ENCODE results near the gene CNTN4. TPM values are rescaled to one million over a fixed set of nuclear protein-coding genes. Genes with fewer than 3 reads are reported as not detected.

CNTN4 gene
- total RNA-seq, 1 experiment from 2014 or later: not detected

DNA sequence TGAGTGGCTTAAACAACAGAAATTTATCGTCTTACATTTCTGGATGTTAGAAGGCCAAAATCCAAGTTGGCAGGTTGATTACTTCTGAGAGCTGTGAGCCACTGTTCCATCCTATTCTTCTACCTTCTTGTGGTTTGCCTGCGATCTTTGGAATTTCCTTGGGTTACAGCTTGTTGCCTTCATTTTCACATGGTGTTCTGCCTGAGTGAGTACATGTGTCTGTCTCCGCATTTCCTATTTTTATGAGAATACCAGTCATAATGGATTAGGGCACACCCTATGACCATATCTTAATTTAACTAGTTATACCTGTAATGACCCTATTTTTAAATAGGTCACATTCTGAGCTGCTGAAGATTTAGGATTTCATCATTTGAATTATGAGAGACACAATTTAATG, 294.3 kb downstream of the CNTN4 start:
- DNase-seq (ENCODE audit: low read depth): no peak

DNA sequence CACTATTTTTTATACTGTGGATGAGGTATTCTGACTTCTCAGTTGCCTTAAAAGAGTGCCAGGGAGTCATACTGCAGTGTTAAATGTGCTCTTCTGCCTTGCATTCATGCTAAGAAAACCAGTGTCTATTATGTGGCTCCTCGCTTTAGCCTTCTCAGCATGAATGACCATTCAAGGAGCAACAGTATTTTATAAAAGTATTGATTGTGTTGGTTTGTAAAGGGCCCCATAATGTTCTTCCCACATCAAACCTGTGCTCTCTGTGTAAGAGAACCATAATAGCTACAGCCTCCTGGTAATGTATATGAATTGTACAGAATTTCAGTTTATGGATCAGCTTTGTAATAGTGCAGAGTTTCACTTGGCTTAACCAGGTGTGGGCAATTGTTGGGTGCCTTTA, 316.4 kb downstream of the CNTN4 start:
- DNase-seq (ENCODE audit: low read depth): no peak

DNA sequence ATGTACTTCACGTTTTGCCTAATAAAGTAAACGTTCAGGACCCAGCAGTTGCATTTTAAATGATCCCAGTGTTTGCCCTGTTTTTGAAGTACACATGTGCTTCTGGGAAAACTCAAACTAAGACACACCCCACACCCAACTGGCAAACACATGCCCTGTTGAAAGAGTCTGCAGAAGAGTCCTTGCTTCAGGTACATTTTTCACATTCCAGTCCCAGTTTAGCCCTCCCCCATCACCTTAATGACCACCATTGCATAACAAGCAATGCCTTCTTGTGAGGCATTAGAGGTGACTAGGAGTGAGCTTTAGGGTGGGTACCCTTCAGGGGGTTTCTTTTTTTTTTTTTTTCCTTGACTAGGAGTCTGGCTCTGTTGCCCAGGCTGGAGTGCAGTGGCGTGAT, 322.3 kb downstream of the CNTN4 start:
- DNase-seq (ENCODE audit: low read depth): no peak

DNA sequence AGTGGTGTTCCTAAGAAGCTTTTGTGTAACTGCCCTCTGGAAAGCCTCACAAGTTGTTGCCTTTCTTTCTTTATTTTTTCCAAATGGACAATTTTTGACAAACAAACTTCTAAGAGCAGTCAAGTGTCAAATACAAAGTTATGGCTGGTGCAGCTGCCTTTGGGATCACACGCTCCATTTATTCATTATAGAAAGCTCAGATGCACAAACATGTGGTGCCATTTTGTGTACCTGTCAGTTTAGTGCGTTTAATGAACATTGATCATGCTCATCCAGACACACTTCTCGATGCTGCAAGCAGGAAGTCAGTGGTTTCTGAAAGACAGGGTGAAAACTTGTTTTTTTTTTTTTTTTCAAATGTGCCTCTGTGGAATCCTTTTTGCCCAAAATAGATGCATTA, 324.5 kb downstream of the CNTN4 start:
- no peak for DNase-seq (ENCODE audit: low read depth)

DNA sequence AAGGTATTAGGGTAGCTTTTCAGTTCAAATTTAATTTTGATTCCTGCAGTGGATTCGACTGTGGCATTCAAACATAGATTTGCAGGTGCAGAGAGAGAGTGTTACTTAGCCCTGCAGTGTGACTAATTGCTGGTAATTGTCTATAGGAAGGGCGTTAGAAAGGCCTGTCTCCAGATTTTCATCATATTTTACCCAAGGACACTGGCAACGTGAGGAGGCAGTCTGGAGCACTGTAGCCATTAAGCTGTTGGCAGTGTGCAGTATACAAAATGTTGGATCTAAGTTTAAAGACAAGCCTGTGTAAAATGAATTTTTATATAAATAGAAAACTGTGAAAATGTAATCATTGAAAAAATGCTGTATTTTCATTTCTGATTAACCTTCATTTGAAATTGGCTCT, 342.9 kb downstream of the CNTN4 start:
- DNase-seq (ENCODE audit: low read depth): no peak

DNA sequence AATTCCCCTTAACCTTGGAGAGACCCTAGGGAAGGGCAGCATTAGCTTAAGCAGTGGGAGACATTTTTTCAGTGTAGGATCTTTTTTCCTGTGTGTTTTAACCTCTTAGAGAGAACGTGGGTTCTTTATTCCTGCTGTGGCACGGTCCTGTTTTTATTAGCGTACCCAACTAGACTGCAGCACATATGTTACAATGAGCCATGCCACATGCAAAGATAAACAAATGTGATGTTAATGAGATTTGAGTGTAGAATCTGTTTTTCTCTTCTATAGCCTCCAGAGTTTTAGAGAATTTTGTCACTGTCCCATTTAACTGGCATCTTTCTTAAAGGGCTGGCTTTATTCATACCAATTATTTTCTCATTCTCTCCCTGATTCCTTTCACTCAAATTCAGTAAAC, 347.5 kb downstream of the CNTN4 start:
- no peak for DNase-seq (ENCODE audit: low read depth)

DNA sequence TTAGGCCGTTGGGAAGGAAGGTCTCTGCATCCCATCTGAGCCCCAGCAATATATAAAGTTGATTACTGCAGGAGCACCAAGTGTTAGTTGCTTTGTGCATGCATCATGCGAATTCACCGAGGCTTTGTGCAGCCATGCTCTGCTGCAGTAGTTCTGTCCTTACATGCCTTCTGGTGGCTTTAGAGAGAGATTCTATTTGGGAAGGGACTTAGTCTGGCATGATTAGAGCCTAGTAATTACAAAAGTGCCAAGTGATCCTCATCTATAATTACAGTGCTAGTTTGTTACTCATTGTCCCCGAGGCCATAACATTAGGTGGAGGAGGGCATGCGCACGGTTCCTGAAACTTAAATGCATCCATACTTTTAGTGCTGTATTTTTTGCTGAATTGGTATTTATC, 353.6 kb downstream of the CNTN4 start:
- no peak for DNase-seq (ENCODE audit: low read depth)

DNA sequence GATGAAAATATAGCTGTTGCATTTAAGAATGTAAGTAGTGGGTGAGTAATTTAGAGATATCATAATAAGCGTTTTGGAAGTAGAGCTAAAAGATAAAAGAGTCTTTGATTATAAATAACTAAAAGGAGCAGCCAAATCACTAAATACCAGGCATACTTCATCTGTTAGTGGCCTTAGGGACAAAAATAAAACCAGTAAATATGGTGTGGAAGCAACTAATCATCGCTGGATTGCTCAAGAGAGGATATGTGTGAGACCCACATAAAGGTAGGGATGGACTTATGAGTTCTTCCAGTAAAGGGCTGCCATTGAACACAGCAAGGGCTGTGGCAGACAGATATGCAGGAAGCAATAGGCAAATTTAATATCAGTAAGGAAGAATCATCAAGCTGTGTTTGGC, 356.2 kb downstream of the CNTN4 start:
- no peak for DNase-seq (ENCODE audit: low read depth)

DNA sequence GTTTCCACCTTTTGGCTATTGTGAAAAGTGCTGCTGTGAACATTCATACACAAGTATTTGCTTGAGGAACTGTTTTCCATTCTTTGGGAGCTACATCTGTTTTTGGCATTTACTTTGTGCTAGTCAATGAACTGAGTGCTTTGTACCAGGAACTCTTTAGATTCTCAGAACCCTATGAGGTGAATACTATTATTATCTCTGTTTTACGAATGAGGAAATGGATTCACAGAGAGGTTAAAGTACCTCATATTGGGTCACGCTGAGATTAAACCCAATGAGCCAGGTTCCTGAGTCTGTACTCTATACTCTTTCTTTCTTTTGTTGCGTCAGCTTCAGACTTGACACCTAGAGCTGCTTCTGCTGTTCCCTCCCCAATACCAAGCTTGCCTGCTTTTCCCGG, 358.1 kb downstream of the CNTN4 start:
- DNase-seq (ENCODE audit: low read depth): no peak

DNA sequence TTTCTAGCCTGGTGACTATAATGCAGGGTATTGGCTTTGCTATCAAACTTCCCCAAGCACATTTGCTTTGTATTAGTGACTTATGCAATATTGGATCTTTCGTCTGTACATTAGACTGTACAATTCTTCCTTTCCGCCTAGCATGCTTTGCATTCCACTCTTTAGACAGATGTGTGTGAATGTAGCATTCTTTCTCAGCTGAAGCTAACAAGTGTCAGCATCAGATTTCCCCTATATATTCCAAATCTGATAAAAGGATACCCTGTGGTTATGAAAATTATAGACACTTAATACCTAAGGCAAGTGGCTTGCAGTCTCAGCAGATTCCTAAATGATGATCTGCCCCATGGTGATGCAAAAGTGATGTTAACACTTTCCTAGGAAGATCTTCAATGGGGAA, 360.1 kb downstream of the CNTN4 start:
- DNase-seq (ENCODE audit: low read depth): no peak

DNA sequence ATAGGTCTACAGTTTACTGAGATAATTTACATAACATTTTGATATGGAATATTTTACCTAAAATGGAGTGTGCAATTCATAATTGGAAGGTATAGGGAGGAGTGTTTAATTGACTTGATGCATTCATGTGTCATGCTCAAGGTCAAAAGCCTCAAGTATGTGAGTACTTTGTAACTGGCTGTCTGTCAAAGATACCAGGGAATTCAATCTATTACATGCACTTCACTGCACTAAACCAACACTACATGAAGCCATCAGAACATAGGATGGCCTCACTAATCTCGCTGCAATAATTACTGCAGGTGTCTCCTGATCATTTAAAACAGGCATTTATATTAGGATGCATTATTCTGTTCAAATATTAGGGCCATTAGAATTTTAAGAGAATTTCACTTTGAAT, 367.2 kb downstream of the CNTN4 start:
- no peak for DNase-seq (ENCODE audit: low read depth)

DNA sequence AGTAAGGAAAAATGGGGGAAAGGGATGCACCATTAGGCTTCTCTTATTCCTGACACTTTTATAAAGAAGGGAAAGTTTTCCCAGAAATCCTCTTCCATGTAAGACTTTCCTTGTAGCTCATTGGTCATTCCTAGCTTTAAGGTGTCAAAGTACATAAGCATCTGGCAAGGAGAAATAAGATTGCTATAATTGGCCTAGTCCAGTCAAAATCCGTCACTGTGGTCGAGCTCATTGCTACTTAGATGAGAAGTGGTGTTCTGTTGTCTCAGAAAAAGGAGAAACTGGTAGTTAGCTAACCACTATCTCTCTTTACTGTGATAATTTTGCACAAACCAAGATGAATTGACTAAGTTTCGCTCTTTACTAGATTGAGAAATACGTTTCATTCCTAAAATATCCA, 370.1 kb downstream of the CNTN4 start:
- DNase-seq (ENCODE audit: low read depth): no peak

DNA sequence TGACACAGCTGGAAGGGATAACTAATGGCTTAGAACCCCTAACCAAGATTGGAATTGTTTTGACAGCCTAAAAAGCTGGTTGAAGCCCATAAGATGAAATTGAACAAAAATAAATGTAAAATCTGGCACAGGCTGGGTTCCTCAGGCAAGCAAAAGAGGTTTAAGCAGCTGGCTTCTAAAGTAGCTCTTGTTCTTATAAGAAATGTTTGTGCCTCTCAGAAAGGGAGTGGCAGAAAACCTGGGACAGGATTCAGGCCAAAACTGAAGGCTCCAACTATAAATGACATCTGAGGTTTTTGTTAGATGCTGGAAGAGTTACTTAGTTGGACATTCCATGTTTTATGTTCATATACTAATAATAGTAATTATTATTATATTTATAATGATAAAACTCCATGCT, 378.3 kb downstream of the CNTN4 start:
- DNase-seq (ENCODE audit: low read depth): no peak

DNA sequence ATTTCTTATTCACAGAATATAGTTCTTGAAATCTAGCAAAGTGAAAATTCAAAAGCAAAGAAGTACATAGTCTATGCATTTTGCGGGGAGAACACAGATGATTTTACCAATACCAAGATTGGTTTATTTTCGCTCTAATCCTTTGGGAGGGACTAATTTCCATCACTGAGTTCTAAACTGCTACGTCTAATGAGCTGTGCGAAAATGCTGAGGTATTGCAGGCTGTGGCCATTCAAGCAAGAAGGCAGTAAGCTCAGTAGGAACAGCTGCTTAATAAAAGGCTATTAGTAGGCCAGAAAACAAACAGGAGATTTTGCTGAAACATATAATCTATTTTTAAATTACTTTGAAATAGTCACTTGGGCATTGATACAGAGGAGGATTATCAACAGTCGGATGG, 379.0 kb downstream of the CNTN4 start:
- DNase-seq (ENCODE audit: low read depth): no peak

DNA sequence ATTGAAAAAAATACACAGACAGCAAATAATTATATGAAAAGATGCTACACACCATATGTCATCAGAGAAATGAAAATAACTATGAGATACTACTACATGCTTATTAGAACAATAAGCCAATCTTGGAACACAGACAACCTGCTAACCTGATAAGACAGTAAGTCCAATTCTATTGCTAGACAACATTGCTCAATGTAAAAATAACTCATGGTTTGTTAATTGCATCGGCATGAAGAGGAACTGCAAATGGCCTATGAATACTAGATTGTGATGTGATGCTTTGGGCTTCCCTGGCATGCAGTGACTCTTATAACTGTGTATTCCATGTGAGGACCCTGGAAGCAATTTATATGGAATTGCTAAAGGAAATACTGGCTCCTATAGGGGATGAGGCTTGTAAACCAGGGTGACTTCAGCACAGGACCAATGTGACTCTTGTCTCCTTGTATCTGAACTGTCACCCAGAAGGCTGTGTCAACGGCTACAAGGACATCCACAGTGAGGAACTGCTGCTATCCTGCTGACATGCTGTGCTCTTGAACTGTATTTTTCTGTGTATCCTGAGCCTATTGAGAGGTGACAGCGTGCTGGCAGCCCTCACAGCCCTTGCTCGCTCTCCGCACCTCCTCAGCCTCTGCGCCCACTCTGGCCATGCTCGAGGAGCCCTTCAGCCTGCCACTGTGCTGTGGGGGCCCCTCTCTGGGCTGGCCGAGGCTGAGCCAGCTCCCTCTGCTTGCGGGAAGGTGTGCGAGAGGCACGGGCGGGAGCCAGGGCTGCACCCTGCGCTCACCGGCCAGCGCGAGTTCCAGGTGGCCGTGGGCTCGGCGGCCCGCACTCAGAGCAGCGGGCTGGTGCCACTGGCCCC, 385.7 kb downstream of the CNTN4 start:
- DNase-seq (ENCODE audit: low read depth): no peak

DNA sequence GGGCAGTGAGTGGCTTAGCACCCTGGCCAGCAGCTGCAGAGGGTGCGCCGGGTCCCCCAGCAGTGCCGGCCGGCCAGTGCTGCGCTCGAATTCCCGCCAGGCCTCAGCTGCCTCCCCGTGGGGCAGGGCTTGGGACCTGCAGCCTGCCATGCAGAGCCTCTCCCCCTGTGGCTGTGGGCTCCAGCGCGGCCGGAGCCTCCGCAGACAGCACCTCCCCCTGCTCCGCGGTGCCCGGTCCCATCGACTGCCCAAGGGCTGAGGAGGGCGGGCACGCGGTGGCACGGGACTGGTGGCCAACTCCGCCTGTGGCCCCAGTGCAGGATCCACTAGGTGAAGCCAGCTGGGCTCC, 386.3 kb downstream of the CNTN4 start:
- DNase-seq (ENCODE audit: low read depth): no peak

DNA sequence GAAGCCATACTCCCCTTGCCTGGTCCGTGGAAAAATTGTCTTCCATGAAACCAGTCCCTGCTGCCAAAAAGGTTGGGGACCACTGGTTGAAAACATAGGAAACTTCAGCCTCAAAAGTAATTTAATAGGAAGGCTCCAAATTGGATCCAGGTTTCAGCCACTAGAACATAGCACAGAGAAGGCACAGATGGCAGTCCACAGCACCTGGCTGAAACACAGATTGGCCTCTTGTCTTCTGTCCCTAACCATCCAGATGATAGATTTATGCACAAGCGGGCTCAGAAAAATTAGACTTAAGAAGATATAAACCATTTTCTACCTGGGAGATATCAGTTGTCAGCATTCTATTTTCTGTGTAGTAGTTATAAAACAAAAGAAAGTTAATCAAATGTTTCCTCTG, 397.1 kb downstream of the CNTN4 start:
- DNase-seq (ENCODE audit: low read depth): no peak

DNA sequence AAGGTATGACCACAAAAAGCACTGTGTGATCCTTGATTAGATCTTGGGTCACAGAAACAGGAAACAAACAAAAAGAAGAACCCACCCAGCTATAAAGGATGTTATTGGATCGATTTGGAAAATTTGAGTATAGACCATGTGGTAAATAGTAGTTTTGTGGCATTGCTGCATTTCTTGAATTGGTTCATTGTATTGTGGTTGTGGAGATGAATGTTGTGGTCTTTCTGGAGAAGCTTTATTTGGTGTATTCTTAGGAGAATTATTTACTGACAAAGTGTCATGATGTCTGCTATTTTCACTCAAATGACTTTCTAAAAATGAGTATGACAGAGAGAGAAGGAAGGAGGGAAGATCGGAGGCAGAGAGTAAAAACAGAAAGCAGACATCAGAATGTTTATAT, 406.2 kb downstream of the CNTN4 start:
- no peak for DNase-seq (ENCODE audit: low read depth)

DNA sequence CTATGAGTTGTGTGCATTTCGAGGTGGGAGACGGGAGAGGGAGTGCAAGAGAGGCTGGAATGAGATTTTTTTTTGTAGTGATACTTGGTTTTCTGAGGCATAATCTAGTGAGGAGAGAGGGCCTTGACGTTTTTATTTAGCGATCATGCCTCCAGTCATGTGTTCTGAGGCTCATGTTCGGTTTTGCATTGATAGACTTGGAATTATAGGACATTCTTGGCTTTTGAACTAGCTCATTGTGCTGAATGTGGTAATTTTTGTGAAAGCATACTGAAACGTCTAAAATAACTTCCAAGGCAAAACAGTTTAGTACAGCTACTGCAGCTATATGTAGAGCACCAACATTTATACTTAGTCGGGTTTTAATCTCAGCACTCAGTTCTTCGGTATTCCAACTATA, 408.1 kb downstream of the CNTN4 start:
- no peak for DNase-seq (ENCODE audit: low read depth)

DNA sequence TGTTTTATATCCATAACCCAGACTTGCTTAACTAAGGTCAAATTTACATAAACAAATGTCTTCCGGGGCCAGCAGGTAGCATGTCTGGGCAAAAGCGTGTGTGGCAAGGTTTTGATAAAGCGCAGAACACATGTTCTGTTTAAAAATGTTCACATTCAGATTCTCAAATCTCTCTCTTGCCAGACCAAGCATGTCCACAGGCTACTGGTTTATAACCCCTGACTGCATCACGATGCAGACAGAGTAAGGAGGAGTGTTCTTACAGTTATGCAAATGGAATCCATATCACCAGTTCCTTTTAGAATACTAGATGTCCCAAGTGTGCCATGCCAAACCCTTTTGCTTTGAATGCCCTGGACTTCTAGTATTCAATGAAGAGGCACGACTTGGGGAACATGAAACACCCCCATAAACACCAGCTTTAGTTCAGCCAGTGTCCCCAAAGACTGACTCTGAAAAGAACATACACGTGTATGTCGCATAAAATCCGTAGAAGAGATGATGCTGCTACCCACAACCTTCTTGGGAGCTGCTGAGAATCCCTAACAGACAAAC, 412.0 kb downstream of the CNTN4 start:
- no peak for DNase-seq (ENCODE audit: low read depth)

DNA sequence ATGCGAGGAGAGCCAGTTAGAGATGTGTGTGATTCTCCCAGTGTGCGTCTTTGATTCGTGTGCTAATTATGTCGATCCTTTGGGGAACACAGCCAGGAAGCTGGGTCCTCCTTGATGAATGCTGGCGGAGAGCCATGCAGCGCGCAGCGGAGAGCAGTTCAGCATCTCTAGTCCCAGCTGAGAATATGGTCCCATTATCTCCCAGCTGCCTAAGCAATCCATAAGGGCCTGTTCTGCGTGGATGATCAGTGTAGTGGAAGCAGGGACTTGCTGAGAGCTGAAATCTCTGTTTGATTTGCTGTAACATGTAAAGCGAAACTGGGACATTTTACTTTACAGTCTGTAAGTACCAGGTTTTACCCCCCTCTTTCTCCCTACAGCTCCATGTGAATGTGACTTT, 412.7 kb downstream of the CNTN4 start:
- no peak for DNase-seq (ENCODE audit: low read depth)

DNA sequence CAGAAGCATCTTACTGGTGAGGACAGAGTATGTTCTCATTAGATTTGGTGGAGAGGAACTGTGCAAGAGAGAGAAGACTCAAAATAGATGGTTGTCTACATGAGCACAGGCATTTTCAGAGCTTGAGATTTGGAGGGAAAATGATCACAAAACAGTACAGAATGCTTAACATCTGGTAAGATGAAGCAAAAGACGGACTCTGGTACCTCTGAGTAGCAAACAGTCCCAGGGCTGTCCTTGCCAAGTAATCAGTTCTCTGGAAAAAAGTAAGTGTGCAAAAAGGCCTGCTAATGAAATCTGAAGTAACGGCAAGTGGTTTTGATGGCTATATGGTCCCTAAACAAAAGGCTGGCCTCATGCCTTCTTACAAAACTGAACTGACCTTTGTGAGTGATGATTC, 414.2 kb downstream of the CNTN4 start:
- no peak for DNase-seq (ENCODE audit: low read depth)

DNA sequence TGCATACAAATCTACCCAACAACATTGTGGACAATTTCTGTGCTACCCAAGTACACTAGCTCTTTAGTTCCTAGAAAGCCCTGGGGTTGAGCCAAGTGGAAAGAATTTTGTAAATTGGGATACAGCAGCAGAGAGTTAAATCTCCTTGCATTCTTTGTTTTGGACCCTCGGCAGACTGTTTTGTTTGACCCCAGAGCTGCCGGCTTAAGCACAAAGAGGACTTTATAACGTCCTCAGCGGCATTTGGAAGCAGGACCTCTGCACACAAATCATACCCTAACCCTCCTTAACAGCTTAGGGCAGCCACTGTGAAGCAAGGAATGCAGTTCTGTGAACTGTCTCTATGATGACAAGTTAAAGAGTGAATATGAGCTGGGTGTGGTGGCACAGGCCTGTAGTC, 415.3 kb downstream of the CNTN4 start:
- DNase-seq (ENCODE audit: low read depth): no peak
